HG03442 (cell line): ENCODE data around the gene JMJD6.
"Not testable (repeated sequence)": the region's sequence is repeated elsewhere in the genome, so short reads cannot be mapped to it uniquely, and the experiment has no call there.

Experiments
- ATAC-seq: cut with Tn5 transposase; IDR thresholded peaks from one replicate; pipeline ENCODE4 v1.9.1; 2021; ENCODE audit warnings: mild to moderate bottlenecking, moderate library complexity; ENCODE audit not compliant: unreplicated experiment

The JMJD6 gene

GRCh38 chr17:76700617-76701470, 25.6 kb downstream of the JMJD6 start:
- no peak for ATAC-seq

GRCh38 chr17:76700270-76700616, 26.2 kb downstream of the JMJD6 start:
- no peak for ATAC-seq

- ATAC-seq, result not testable (repeated sequence)
Measured at GRCh38 chr17:76698466-76698977, 27.9 kb downstream of the JMJD6 start.

- ATAC-seq, result no peak
Measured at GRCh38 chr17:76697702-76698465, 28.5 kb downstream of the JMJD6 start.

GRCh38 chr17:76696763-76697701, 29.4 kb downstream of the JMJD6 start:
- ATAC-seq, result no peak

GRCh38 chr17:76695059-76695831, 31.2 kb downstream of the JMJD6 start:
- no peak for ATAC-seq

GRCh38 chr17:76691379-76692191, 34.8 kb downstream of the JMJD6 start:
- no peak for ATAC-seq

GRCh38 chr17:76690596-76691280, 35.7 kb downstream of the JMJD6 start:
- ATAC-seq, result no peak

- ATAC-seq, result no peak
Measured at GRCh38 chr17:76689859-76690258, 36.5 kb downstream of the JMJD6 start.

GRCh38 chr17:76688165-76688622, 38.2 kb downstream of the JMJD6 start:
- no peak for ATAC-seq

- no peak for ATAC-seq
Measured at GRCh38 chr17:76687298-76688164, 38.9 kb downstream of the JMJD6 start.

- ATAC-seq, result no peak
Measured at GRCh38 chr17:76686538-76687297, 39.7 kb downstream of the JMJD6 start.

- ATAC-seq, result no peak
Measured at GRCh38 chr17:76685846-76686245, 40.6 kb downstream of the JMJD6 start.

- ATAC-seq, result no peak
Measured at GRCh38 chr17:76685366-76685765, 41.0 kb downstream of the JMJD6 start.

- no peak for ATAC-seq
Measured at GRCh38 chr17:76684756-76685155, 41.6 kb downstream of the JMJD6 start.

GRCh38 chr17:76683921-76684745, 42.3 kb downstream of the JMJD6 start:
- ATAC-seq, result no peak
